HEK293 (cell line): ENCODE measurements around the gene LIMK1.

ENCODE experiments used
- BCL11A ChIP-seq: fragments of 450-650 bp; formaldehyde crosslinking; IDR thresholded peaks from 2 replicates; pipeline ENCODE4 v1.5.1; 2016; ENCODE audit warnings: low read depth, missing biosample characterization, missing genetic modification characterization
- EGR2 ChIP-seq: fragments of 450-650 bp; formaldehyde crosslinking; IDR thresholded peaks from 2 replicates; pipeline ENCODE4 v1.5.1; 2016; ENCODE audit warnings: low read depth, missing biosample characterization, missing genetic modification characterization
- GLI2 ChIP-seq: fragments of 450-650 bp; formaldehyde crosslinking; IDR thresholded peaks from 2 replicates; pipeline ENCODE4; 2017; ENCODE audit warnings: missing biosample characterization, missing genetic modification characterization, low read depth, borderline replicate concordance
- KLF16 ChIP-seq: fragments of 450-650 bp; formaldehyde crosslinking; IDR thresholded peaks from 2 replicates; pipeline ENCODE4 v1.5.1; 2017; ENCODE audit warnings: missing biosample characterization, missing genetic modification characterization
- KLF9 ChIP-seq: fragments of 450-650 bp; formaldehyde crosslinking; IDR thresholded peaks from 2 replicates; pipeline ENCODE4 v1.5.1; 2016; ENCODE audit warnings: missing biosample characterization, missing genetic modification characterization, low read depth
- PBX3 ChIP-seq: sonication (generic); formaldehyde crosslinking; IDR thresholded peaks from 2 replicates; pipeline ENCODE4 v1.8.1; 2022; ENCODE audit warnings: mild to moderate bottlenecking, moderate library complexity, missing genetic modification reagents
- SP2 ChIP-seq: fragments of 450-650 bp; formaldehyde crosslinking; IDR thresholded peaks from 2 replicates; pipeline ENCODE4 v1.5.1; 2016; ENCODE audit warnings: missing biosample characterization, missing genetic modification characterization
- ZBTB1 ChIP-seq: fragments of 450-650 bp; formaldehyde crosslinking; IDR thresholded peaks from 2 replicates; pipeline ENCODE4 v1.5.1; 2016; ENCODE audit warnings: missing biosample characterization, missing genetic modification characterization
- ZNF184 ChIP-seq: fragments of 450-650 bp; IDR thresholded peaks from 2 replicates; pipeline ENCODE4 v1.5.1; 2018; ENCODE audit warnings: missing biosample characterization, mild to moderate bottlenecking, missing genetic modification characterization
- ZNF2 ChIP-seq: fragments of 450-650 bp; formaldehyde crosslinking; IDR thresholded peaks from 2 replicates; pipeline ENCODE4 v1.5.1; 2016; ENCODE audit warnings: missing biosample characterization, missing genetic modification characterization
- ZNF341 ChIP-seq: fragments of 450-650 bp; formaldehyde crosslinking; IDR thresholded peaks from 2 replicates; pipeline ENCODE4; 2016; ENCODE audit warnings: low read depth, missing biosample characterization, missing genetic modification characterization
- ZNF362 ChIP-seq: fragments of 450-650 bp; formaldehyde crosslinking; IDR thresholded peaks from 2 replicates; pipeline ENCODE4 v1.5.1; 2016; ENCODE audit warnings: missing biosample characterization, missing genetic modification characterization
- ZNF423 ChIP-seq: fragments of 450-650 bp; formaldehyde crosslinking; IDR thresholded peaks from 2 replicates; pipeline ENCODE4 v1.5.1; 2016; ENCODE audit warnings: missing biosample characterization, missing genetic modification characterization
- ZNF521 ChIP-seq: fragments of 450-650 bp; formaldehyde crosslinking; IDR thresholded peaks from 2 replicates; pipeline ENCODE4 v1.5.1; 2017; ENCODE audit warnings: missing biosample characterization, mild to moderate bottlenecking, missing genetic modification characterization
- ZNF544 ChIP-seq: fragments of 450-650 bp; formaldehyde crosslinking; IDR thresholded peaks from 2 replicates; pipeline ENCODE4 v1.5.0; 2017; ENCODE audit warnings: missing biosample characterization, missing genetic modification characterization
- ZNF555 ChIP-seq: fragments of 450-650 bp; formaldehyde crosslinking; conservative IDR thresholded peaks from 2 replicates; pipeline ENCODE4 v1.5.1; 2017; ENCODE audit warnings: missing biosample characterization, mild to moderate bottlenecking, missing genetic modification characterization, inconsistent platforms
- ZNF560 ChIP-seq: fragments of 450-650 bp; formaldehyde crosslinking; IDR thresholded peaks from 2 replicates; pipeline ENCODE4 v1.5.1; 2017; ENCODE audit warnings: missing biosample characterization, missing genetic modification characterization, borderline replicate concordance
- ZNF660 ChIP-seq: fragments of 450-650 bp; IDR thresholded peaks from 2 replicates; pipeline ENCODE4 v1.5.1; 2018; ENCODE audit warnings: missing biosample characterization, mild to moderate bottlenecking, missing genetic modification characterization
- ZNF677 ChIP-seq: fragments of 450-650 bp; IDR thresholded peaks from 2 replicates; pipeline ENCODE4 v1.5.0; 2018; ENCODE audit warnings: missing biosample characterization, mild to moderate bottlenecking, missing genetic modification characterization, moderate library complexity
- ZNF843 ChIP-seq: fragments of 450-650 bp; formaldehyde crosslinking; IDR thresholded peaks from 2 replicates; pipeline ENCODE4 v1.5.1; 2016; ENCODE audit warnings: missing biosample characterization, missing genetic modification characterization
- TF ChIP-seq, protein P1 (sequence below): fragments of 450-650 bp; formaldehyde crosslinking; IDR thresholded peaks from 2 replicates; pipeline ENCODE4 v1.5.1; 2016; ENCODE audit warnings: missing biosample characterization, missing genetic modification characterization, borderline replicate concordance
- TF ChIP-seq, protein P2 (sequence below): fragments of 450-650 bp; formaldehyde crosslinking; IDR thresholded peaks from 2 replicates; pipeline ENCODE4 v1.5.1; 2016; ENCODE audit warnings: missing biosample characterization, missing genetic modification characterization
- TF ChIP-seq, protein P3 (sequence below): fragments of 450-650 bp; formaldehyde crosslinking; IDR thresholded peaks from 2 replicates; pipeline ENCODE4 v1.5.1; 2016; ENCODE audit warnings: missing biosample characterization, missing genetic modification characterization
- TF ChIP-seq, protein P4 (sequence below): fragments of 450-650 bp; formaldehyde crosslinking; optimal IDR thresholded peaks from 2 replicates; pipeline ENCODE3; 2016; ENCODE audit warnings: missing biosample characterization, mild to moderate bottlenecking, missing genetic modification characterization
- TF ChIP-seq, protein P5 (sequence below): fragments of 450-650 bp; formaldehyde crosslinking; IDR thresholded peaks from 2 replicates; pipeline ENCODE4 v1.5.1; 2016; ENCODE audit warnings: missing biosample characterization, missing genetic modification characterization, low read depth

LIMK1 gene

DNA sequence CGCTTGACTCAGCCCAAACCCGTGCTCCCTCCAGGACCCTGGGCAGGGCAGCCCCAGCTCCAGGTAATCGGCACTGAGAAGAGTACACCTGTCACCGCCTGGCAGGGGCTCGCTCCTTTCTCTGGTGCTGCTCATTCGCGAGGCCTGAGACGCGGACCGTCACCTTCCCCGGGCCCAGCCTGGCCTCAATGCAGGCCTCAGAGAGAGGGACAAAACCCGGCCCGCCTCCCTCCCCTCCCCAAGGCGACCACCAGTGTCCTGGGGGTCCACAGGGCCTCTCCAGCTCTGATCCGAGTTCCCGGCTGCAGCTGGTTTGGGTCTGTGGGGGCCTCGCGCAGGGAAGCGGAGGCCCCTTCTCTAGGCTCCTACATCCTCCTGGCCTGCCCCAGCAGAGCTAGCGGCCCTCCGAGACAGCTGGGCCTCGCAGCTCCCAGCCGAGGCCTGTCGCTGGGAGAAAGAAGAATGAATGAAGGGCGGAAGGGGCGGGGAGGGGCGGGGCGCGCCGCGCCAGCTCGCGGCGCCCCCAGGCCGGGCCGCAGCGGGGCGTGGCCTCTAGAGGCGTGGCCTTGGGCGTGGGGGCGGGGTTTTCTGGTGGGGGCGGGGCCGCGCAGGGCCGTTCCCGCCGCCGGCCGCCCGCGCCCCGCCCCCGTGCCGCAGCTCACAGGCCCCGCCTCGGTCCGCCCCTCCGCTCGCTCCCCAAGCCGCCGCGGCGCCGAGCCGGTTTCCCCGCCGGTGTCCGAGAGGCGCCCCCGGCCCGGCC is at the start of gene LIMK1 (continued):
- TF ChIP-seq ZNF2 (tag by site-specific recombination) (0 out of 2 replicates have a peak, but pooled peaks have one; percentile 31), ZNF521 (tag by site-specific recombination) (no peak), KLF16 (tag by site-specific recombination) (no peak), ZNF184 (tag by site-specific recombination) (no peak), ZNF660 (tag by site-specific recombination) (0 out of 2 replicates have a peak, but pooled peaks have one; percentile 31), ZNF843 (tag by site-specific recombination) (no peak), ZNF555 (tag by site-specific recombination) (no peak), ZNF341 (tag by site-specific recombination) (peak; percentile 32; the same call in 1 of the 2 replicates), ZNF677 (tag by site-specific recombination) (no peak), KLF9 (tag by site-specific recombination) (0 out of 2 replicates have a peak, but pooled peaks have one; percentile 41), PBX3 (CRISPR knock-in tag) (no peak), ZNF423 (tag by site-specific recombination) (no peak), EGR2 (tag by site-specific recombination) (no peak), ZBTB1 (no peak), GLI2 (no peak), ZNF362 (tag by site-specific recombination) (no peak), BCL11A (tag by site-specific recombination) (no peak), ZNF560 (tag by site-specific recombination) (no peak), SP2 (no peak), ZNF544 (tag by site-specific recombination) (no peak)
- TF ChIP-seq, protein P1, sequence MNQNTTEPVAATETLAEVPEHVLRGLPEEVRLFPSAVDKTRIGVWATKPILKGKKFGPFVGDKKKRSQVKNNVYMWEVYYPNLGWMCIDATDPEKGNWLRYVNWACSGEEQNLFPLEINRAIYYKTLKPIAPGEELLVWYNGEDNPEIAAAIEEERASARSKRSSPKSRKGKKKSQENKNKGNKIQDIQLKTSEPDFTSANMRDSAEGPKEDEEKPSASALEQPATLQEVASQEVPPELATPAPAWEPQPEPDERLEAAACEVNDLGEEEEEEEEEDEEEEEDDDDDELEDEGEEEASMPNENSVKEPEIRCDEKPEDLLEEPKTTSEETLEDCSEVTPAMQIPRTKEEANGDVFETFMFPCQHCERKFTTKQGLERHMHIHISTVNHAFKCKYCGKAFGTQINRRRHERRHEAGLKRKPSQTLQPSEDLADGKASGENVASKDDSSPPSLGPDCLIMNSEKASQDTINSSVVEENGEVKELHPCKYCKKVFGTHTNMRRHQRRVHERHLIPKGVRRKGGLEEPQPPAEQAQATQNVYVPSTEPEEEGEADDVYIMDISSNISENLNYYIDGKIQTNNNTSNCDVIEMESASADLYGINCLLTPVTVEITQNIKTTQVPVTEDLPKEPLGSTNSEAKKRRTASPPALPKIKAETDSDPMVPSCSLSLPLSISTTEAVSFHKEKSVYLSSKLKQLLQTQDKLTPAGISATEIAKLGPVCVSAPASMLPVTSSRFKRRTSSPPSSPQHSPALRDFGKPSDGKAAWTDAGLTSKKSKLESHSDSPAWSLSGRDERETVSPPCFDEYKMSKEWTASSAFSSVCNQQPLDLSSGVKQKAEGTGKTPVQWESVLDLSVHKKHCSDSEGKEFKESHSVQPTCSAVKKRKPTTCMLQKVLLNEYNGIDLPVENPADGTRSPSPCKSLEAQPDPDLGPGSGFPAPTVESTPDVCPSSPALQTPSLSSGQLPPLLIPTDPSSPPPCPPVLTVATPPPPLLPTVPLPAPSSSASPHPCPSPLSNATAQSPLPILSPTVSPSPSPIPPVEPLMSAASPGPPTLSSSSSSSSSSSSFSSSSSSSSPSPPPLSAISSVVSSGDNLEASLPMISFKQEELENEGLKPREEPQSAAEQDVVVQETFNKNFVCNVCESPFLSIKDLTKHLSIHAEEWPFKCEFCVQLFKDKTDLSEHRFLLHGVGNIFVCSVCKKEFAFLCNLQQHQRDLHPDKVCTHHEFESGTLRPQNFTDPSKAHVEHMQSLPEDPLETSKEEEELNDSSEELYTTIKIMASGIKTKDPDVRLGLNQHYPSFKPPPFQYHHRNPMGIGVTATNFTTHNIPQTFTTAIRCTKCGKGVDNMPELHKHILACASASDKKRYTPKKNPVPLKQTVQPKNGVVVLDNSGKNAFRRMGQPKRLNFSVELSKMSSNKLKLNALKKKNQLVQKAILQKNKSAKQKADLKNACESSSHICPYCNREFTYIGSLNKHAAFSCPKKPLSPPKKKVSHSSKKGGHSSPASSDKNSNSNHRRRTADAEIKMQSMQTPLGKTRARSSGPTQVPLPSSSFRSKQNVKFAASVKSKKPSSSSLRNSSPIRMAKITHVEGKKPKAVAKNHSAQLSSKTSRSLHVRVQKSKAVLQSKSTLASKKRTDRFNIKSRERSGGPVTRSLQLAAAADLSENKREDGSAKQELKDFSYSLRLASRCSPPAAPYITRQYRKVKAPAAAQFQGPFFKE (tag by site-specific recombination) = no peak
- TF ChIP-seq, protein P2, sequence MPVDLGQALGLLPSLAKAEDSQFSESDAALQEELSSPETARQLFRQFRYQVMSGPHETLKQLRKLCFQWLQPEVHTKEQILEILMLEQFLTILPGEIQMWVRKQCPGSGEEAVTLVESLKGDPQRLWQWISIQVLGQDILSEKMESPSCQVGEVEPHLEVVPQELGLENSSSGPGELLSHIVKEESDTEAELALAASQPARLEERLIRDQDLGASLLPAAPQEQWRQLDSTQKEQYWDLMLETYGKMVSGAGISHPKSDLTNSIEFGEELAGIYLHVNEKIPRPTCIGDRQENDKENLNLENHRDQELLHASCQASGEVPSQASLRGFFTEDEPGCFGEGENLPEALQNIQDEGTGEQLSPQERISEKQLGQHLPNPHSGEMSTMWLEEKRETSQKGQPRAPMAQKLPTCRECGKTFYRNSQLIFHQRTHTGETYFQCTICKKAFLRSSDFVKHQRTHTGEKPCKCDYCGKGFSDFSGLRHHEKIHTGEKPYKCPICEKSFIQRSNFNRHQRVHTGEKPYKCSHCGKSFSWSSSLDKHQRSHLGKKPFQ (tag by site-specific recombination) = no peak
- TF ChIP-seq, protein P3, sequence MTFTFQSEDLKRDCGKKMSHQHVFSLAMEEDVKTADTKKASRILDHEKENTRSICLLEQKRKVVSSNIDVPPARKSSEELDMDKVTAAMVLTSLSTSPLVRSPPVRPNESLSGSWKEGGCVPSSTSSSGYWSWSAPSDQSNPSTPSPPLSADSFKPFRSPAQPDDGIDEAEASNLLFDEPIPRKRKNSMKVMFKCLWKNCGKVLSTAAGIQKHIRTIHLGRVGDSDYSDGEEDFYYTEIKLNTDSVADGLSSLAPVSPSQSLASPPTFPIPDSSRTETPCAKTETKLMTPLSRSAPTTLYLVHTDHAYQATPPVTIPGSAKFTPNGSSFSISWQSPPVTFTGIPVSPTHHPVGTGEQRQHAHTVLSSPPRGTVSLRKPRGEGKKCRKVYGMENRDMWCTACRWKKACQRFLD (tag by site-specific recombination) = no peak
- TF ChIP-seq, protein P4, sequence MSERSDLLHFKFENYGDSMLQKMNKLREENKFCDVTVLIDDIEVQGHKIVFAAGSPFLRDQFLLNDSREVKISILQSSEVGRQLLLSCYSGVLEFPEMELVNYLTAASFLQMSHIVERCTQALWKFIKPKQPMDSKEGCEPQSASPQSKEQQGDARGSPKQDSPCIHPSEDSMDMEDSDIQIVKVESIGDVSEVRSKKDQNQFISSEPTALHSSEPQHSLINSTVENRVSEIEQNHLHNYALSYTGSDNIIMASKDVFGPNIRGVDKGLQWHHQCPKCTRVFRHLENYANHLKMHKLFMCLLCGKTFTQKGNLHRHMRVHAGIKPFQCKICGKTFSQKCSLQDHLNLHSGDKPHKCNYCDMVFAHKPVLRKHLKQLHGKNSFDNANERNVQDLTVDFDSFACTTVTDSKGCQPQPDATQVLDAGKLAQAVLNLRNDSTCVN (tag by site-specific recombination) = peak; percentile 1
- TF ChIP-seq, protein P5, sequence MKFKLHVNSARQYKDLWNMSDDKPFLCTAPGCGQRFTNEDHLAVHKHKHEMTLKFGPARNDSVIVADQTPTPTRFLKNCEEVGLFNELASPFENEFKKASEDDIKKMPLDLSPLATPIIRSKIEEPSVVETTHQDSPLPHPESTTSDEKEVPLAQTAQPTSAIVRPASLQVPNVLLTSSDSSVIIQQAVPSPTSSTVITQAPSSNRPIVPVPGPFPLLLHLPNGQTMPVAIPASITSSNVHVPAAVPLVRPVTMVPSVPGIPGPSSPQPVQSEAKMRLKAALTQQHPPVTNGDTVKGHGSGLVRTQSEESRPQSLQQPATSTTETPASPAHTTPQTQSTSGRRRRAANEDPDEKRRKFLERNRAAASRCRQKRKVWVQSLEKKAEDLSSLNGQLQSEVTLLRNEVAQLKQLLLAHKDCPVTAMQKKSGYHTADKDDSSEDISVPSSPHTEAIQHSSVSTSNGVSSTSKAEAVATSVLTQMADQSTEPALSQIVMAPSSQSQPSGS (tag by site-specific recombination) = no peak
